ENCODE measurements around the gene FGGY.

FGGY gene

GRCh38 chr1:59314776-59315528 lies 18.1 kb downstream of the FGGY start:
- no peak for TF ChIP-seq CTCF (IDR thresholded peaks at IDR 0.05; ENCODE audit: low read length, missing control alignments)
- no peak overlapping the region for H3K4me3 ChIP-seq (replicated peaks; ENCODE audit: low read depth, low read length)
- DNase-seq (ENCODE audit: low read depth): no peak

GRCh38 chr1:59315529-59316463 lies 18.9 kb downstream of the FGGY start:
- no peak for TF ChIP-seq CTCF (IDR thresholded peaks at IDR 0.05; ENCODE audit: low read length, missing control alignments)
- DNase-seq (ENCODE audit: low read depth): no peak
- no peak overlapping the region for H3K4me3 ChIP-seq (replicated peaks; ENCODE audit: low read depth, low read length)

- TF ChIP-seq CTCF (IDR thresholded peaks at IDR 0.05; ENCODE audit: low read length, missing control alignments): no peak
- no peak overlapping the region for H3K4me3 ChIP-seq (replicated peaks; ENCODE audit: low read depth, low read length)
- DNase-seq (ENCODE audit: low read depth): no peak
Measured at GRCh38 chr1:59316497-59317128, 19.7 kb downstream of the FGGY start.

GRCh38 chr1:59317343-59317742 lies 20.4 kb downstream of the FGGY start:
- H3K4me3 ChIP-seq (replicated peaks; ENCODE audit: low read depth, low read length): no peak overlapping the region
- no peak for TF ChIP-seq CTCF (IDR thresholded peaks at IDR 0.05; ENCODE audit: low read length, missing control alignments)
- DNase-seq (ENCODE audit: low read depth): no peak

- no peak for TF ChIP-seq CTCF (IDR thresholded peaks at IDR 0.05; ENCODE audit: low read length, missing control alignments)
- DNase-seq (ENCODE audit: low read depth): no peak
- no peak overlapping the region for H3K4me3 ChIP-seq (replicated peaks; ENCODE audit: low read depth, low read length)
Measured at GRCh38 chr1:59317780-59318179, 20.9 kb downstream of the FGGY start.

GRCh38 chr1:59318271-59318860 lies 21.5 kb downstream of the FGGY start:
- no peak for DNase-seq (ENCODE audit: low read depth)
- TF ChIP-seq CTCF (IDR thresholded peaks at IDR 0.05; ENCODE audit: low read length, missing control alignments): no peak
- H3K4me3 ChIP-seq (replicated peaks; ENCODE audit: low read depth, low read length): no peak overlapping the region
